NCI-H526 (cell line): Measurements from ENCODE around the gene SNX6.
"Not testable (repeated sequence)": the region's sequence is repeated elsewhere in the genome, so short reads cannot be mapped to it uniquely, and the experiment has no call there.

Source experiments
- DNase-seq, 2 experiments: peaks; one replicate each; lab custom pipeline; 2025; lab: John Stamatoyannopoulos, UW

Gene SNX6

GRCh38 chr14:34634360-34634771, 4.4 kb upstream of the SNX6 start:
- DNase-seq: not testable (repeated sequence)

GRCh38 chr14:34633742-34634141, 3.8 kb upstream of the SNX6 start:
- DNase-seq: no peak

DNA sequence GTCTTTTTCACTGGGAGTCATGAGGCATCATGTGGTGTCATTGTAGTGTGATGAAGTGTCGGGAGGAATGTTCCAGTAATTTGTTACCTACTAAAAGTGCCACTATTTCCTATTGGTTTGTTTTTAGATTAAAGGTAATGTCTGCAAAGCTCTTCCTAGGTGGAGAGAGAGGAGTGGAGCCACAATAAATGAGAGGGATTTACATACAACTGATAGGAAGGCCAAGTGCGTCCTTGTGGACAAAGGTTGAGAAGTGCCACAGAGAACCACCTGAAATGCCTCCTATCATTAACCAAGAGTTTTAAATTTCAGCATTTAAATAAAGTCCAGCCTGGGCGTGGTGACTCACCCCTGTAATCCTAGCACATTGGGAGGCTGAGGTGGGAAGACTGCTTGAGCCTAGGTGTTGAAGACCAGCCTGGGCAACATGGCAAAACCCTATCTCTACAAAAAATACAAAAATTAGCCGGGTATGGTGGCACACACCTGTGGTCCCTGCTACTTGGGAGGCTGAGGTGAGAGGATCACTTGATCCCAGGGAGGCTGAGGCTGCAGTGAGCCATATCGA, 2.5 kb upstream of the SNX6 start:
- no peak for DNase-seq

DNA sequence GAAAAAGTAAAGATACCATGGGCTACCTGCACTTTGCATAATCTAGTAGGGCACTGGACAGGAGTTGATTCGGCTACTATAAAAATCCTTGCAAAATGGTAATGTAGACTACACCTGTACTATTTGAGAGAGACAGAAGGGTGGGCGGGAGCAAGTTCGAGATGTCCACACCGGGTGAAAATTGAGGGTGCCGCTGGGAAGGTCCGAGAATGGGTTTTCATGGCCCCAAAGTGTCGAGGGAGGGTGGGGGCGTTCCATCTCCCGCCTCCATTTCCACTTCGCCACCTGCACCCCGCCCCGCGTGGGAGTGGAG, 648 bp downstream of the SNX6 start:
- DNase-seq: peak in 1 of 2 experiments; percentile 57

GRCh38 chr14:34628681-34629135, 1.2 kb downstream of the SNX6 start:
- DNase-seq: peak in 1 of 2 experiments; percentile 7

GRCh38 chr14:34623506-34623905, 6.4 kb downstream of the SNX6 start:
- DNase-seq: no peak

DNA sequence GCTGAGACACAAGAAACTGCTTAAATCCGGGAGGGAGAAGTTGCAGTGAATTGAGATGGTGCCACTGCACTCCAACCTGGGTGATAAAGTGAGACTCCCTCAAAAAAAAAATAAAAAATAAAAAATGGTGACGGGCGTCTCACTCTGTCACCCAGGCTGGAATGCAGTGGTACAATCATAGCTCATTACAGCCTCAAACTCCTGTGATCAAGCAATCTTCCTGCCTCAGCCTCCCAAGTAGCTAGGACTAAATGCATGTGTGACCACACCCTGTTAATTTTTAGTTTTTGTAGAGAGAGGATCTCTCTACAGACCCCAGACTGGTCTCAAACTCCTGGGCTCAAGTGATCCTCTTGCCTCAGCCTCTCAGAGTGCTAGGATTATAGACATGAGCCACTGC, 9.1 kb downstream of the SNX6 start:
- no peak for DNase-seq

GRCh38 chr14:34620115-34620514, 9.8 kb downstream of the SNX6 start:
- no peak for DNase-seq

DNA sequence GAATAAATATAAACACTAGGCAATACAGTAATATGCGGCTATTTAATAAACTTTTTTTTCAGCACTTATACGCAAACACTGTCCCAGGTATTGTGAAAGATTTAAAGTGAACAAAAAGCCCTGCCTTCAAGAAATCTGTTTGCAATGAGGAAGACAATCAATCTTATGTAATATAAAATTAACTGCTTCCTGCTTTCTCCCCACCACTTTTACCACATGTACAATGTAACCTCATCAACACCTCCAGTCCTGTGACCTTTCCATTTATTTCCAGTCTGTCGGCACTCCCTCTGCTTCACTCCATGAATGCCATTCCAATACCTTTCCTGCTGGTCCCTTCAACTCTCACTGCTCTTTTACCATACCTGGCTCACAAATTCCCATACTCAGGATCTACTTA, 10.5 kb downstream of the SNX6 start:
- no peak for DNase-seq

- no peak for DNase-seq
Observed at GRCh38 chr14:34616360-34616759, 13.6 kb downstream of the SNX6 start.

- DNase-seq: no peak
Observed at GRCh38 chr14:34615507-34615906, 14.4 kb downstream of the SNX6 start.

DNA sequence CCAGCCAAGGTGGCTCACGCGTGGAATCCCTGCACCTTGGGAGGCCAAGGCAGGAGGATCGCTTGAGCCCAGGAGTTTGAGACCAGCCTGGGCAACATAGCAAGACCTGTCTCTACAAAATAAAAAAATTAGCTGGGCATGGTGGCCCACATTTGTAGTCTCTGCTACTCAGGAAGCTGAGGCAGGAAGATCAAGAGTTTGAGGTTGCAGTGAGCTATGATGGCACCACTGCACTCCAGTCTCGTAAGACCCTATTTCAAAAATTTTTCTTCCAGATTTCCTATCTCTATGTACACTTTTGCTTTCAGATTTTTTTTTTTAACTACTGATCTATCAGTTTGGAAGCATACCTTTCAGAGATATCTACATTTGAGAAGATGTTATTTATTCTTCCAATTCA, 15.3 kb downstream of the SNX6 start:
- DNase-seq: no peak

DNA sequence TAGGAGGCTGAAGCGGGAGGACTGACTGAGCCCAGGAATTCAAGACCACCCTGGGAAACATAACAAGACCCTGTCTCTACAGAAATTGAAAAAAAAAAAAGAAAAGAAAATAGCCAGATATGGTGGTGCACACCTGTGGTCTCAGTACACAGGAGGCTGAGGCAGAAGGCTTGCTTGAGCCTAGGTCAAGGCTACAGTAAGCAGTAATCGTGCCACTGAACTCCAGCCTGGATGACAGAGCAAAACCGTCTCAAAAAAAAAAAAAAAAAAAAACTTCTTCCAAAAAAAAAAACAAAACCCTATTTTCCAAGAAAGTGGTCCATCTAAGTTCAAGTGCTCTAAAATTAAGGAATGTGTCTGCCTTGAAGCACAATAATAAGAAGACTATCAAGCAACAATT, 19.8 kb downstream of the SNX6 start:
- no peak for DNase-seq

- no peak for DNase-seq
Observed at GRCh38 chr14:34605461-34605860, 24.5 kb downstream of the SNX6 start.

- DNase-seq: no peak
Observed at GRCh38 chr14:34604995-34605394, 25.0 kb downstream of the SNX6 start.

DNA sequence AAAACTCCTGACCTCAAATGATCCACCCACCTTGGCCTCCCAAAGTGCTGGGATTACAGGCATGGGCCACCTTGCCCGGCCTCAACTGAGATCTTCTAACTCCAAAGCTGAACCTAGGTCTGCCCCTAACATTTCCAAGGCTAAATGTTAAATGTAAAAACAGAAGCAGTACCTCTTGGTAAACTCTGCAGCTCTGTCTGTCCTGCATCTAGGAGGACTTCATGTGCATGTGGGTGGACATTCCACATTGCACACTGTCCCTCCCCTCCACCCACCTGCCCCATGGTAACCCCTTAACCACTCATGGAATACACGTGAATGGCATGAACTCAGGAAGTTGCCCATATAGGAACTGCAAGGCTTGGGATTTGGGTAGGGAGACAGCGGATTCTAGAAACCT, 33.1 kb downstream of the SNX6 start:
- DNase-seq: no peak

DNA sequence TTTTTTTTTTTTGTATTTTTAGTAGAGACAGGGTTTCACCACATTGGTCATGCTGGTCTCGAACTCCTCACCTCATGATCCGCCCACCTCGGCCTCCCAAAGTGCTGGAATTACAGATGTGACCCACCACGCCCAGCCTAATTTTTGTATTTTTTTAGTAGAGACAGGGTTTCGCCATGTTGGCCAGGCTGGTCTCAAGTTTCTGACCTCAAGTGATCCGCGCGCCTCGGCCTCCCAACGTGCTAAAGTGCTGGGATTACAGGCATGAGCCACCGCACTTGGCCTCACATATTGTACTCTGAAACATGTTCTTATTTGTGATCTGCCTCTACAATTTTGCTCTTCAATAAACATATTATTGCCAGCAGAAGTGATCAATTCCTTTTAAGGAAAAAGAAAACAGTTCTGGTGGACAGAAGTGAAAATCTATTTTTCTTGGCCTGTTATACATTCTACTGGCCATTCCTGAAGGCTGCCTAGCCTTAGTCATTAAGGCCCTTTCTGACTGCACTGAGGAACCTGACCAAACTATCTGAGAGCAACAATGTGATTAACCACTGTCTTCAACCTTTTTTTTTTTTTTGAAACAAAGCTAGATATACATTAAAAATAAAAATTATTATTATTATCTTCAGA, 36.1 kb downstream of the SNX6 start:
- DNase-seq: no peak

DNA sequence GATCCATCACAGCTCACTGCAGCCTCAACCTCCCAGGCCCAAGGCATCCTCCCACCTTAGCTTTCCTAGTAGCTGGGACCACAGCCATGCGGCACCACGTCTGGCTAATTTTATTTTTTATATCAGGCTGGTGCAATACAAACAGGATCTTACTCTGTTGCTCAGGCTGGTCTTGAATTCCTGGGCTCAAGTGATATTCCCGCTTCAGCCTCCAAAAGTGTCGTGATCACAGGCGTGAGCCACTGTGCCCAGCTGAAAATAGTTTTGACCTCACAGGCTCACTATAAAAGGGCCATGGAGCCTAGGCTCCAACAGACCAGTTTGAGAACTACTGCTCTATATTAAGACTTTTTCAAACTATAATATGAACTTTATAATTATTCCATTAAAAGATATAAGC, 37.3 kb downstream of the SNX6 start:
- no peak for DNase-seq

DNA sequence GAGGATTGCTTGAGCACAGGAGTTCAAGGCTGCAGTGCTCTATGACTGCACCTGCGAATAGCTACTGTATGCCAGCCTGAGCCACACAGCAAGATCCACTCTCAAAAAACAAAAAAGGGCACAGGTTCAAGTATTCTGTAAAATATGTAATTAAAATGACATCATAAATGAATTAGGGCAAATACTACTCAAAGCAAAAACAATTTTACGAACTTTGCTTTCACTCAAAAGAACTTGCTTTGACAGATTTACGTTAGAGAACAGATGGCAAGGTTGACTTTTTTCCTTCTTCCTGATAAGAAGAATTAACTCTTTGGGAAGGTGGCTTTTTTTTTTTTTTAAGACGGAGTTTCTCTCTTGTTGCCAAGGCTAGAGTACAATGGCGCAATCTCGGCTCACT, 46.4 kb downstream of the SNX6 start:
- DNase-seq: no peak

GRCh38 chr14:34582117-34582680, 47.7 kb downstream of the SNX6 start:
- no peak for DNase-seq

GRCh38 chr14:34580381-34580780, 49.6 kb downstream of the SNX6 start:
- no peak for DNase-seq

GRCh38 chr14:34571771-34572170, 58.2 kb downstream of the SNX6 start:
- no peak for DNase-seq

GRCh38 chr14:34569750-34570149, 60.2 kb downstream of the SNX6 start:
- no peak for DNase-seq

GRCh38 chr14:34568803-34569202, 61.1 kb downstream of the SNX6 start:
- no peak for DNase-seq
